AG09319 (cell line): Measurements from ENCODE around the gene NR2F2.

ENCODE experiments used
- DNase-seq: peaks from one replicate; pipeline ENCODE4 v3.0.0-alpha.2; 2010; ENCODE audit warnings: low read depth; ENCODE audit errors: extremely low read depth
- CTCF ChIP-seq: IDR thresholded peaks from 2 replicates; pipeline ENCODE4 v1.5.1; 2011; ENCODE audit warnings: low read depth, mild to moderate bottlenecking, inconsistent platforms, low read length, moderate library complexity

Gene NR2F2

GRCh38 chr15:96349857-96350720 is 19.6 kb downstream of the NR2F2 start:
- TF ChIP-seq CTCF = no peak

DNA sequence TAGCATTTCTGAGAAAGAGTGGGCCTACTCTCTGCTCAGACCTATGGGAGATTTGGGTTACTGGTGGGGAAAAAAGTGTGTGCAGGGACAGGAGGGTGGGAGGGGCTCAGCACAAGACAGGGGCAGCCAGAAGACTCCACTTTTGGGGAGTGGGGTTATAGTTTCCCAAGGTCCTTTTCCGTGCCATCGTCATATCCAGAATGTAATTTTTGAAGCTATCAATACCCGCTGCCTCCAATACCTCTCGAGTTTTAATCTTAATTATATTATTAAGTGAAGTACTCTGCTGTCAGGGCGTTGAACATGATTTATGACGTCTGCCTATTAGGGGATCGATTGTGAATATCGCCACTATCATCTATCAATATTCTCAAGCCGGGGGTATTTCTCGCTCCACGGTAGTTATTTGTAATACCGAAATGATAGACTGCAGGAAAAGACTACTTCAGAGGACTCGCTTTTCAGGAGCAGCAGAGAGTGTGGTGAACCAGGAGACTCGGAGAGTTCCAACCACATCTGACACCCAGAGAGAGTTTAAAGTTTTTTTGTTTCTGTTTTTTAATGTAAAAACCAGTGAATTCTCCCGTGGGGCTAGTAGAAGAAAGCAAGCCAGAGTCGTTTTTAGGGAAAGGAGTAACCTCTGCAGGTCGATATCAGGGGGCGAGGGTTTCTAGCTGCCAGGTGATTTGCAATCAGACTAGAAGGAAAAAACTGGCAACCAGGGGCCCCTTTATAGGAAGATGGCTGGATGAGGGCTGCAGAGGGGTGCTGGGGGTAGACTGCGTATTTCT is 20.6 kb downstream of the NR2F2 start:
- TF ChIP-seq CTCF = no peak
- no peak for DNase-seq

More at GRCh38 chr15:96349857-96350720, 19.6 kb downstream of the NR2F2 start:
- DNase-seq = no peak

GRCh38 chr15:96351761-96352603 is 21.5 kb downstream of the NR2F2 start:
- TF ChIP-seq CTCF = no peak
- no peak for DNase-seq

- no peak for TF ChIP-seq CTCF
Observed at GRCh38 chr15:96352604-96353405, 22.3 kb downstream of the NR2F2 start.

DNA sequence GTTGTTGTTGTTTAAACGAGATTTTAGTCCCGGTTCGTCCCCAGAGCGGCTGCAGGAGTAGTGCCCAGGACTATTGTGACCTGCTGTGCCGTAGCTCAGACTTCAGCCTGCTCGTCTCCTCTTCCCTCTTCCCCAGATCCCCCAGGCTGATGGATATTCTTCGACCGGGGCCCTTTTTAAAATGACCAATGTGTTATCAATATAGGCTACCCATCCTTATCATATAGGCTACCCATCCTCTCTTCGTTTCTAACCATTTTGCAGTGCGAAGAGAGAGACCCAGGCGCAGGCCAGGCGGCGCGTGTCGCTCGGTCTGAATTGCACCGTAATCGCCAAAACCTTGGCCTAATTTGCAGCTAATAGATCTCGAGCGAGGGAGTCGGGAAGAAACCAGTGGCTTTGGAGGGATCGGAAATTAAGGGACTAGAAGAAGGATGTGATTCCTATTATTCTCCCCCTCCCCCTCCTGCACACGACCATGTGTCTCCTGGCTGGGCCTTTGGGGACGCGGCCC is 23.0 kb downstream of the NR2F2 start:
- DNase-seq = no peak
- TF ChIP-seq CTCF = no peak

More at GRCh38 chr15:96352604-96353405, 22.3 kb downstream of the NR2F2 start:
- DNase-seq = no peak

DNA sequence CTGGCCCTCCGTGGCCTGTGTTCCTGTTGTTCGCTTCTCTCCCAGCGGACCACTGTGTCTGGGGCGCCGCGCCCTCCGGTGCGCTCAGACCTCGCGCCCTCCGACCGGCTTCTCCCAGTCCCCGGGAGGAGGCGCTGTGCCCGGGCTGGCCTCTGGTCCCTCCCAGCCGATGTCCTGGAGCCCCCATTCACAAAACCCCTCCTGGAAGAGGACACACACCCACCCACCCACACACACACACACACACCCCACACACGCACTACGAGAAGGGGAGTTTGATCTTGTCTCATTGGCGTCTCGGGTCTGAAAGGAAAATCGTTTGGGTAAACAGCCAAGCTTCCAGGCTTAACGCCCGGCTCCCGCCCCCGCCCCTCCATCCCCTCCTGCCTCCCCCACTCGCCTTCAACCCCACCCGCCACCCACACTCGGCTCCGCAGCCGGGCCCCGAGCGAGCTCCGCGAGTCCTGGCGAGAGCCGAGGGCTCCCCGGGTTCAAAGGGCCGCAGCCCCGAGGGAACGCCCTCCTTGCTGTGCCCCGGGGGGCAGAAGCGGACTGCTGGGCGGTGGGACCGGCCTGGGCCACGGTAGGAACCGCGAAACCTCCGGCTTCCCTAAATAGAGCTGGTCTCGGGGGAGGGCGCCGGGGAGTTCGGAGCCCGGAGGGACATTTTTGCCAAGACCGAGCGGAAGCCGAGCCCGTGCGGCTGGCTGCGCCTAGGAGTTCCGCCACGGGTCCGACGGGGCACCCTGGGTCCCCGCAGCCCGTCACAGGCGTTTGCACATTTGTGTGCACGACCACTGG is 23.6 kb downstream of the NR2F2 start:
- DNase-seq = no peak
- peak; percentile 75 for TF ChIP-seq CTCF
